SHP77 treated with DMSO at 0.1 percent for 48 hours (cell line): ENCODE results near the gene CEP97.
A peak's percentile ranks its signal among the peaks of the same experiment; 100 is the strongest.
"Not testable (repeated sequence)": the region's sequence is repeated elsewhere in the genome, so short reads cannot be mapped to it uniquely, and the experiment has no call there.

Experiments used
- DNase-seq: peaks from one replicate; lab custom pipeline; 2025; lab: John Stamatoyannopoulos, UW

The CEP97 gene

DNA sequence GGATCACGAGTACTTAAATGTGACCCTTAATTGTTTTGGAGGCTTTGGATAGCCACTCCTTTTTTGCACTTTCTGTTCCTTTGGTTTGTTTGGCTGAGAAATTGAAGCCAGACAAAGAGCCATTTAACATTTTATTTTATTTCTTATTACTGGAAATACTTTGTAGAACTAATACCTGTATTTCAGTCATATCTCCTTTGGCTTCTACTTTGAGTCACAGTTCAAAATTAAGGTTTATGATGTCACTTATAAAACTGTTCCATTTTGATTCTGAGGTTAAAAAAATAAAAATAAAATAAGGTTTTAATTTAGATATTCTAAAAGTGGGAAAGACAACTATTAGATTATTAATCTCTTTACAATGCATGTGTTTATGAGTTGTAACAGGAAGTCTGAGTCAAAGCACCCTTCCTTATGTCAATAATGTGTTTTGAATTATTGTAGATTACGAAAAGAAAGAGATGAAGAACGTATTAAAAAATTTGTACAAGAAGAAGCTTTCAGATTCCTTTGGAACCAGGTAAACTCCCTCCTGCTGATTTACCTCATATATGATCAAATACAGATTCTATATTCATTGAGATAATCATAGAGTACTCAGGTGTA lies 37.7 kb downstream of the CEP97 start:
- DNase-seq: no peak

DNA sequence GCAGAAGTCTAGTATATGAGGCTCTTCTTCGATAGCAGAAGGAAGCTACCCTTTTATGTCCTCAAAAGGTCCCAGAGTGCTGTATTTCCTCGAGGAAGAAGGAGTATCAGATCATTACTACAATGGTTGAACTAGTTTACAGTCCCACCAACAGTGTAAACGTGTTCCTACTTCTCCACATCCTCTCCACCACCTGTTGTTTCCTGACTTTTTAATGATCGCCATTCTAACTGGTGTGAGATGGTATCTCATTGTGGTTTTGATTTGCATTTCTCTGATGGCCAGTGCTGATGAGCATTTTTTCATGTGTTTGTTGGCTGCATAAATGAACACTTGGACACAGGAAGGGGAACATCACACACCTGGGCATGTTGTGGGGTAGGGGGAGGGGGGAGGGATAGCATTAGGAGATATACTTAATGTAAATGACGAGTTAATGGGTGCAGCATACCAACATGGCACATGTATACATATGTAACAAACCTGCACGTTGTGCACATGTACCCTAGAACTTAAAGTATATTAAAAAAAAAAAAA lies 53.4 kb downstream of the CEP97 start:
- not testable (repeated sequence) for DNase-seq

DNA sequence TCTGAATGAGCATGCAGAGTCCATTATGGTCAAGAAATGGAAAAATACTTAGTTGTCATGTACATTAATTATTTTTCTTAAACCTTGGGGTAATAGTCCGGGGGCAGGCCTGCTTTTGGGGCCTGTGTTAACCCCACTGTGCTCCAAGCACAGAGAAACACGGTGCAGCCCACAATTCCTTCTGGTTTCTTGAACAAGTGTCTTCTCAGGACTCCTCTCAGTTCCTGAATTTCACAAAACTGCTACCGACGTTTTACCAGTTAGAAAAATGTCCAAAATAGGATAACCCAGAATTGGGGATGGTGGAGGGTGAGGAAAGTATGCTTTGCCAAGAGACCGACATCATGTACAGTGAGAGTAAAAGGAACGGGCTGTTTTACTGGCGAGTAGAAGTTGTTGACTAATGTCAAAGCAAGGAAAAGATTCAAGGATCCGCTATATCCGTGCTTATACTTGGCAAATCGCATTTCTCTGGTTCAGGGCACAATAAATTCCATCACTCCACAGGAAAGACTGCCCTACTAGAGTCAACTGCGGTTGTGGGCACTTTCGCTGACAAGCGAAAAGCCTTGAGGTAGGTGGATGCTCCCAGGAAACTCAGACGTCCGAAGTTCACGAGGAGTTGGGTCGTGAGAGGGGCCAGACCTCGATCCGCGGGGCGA lies 54.1 kb downstream of the CEP97 start:
- no peak for DNase-seq

DNA sequence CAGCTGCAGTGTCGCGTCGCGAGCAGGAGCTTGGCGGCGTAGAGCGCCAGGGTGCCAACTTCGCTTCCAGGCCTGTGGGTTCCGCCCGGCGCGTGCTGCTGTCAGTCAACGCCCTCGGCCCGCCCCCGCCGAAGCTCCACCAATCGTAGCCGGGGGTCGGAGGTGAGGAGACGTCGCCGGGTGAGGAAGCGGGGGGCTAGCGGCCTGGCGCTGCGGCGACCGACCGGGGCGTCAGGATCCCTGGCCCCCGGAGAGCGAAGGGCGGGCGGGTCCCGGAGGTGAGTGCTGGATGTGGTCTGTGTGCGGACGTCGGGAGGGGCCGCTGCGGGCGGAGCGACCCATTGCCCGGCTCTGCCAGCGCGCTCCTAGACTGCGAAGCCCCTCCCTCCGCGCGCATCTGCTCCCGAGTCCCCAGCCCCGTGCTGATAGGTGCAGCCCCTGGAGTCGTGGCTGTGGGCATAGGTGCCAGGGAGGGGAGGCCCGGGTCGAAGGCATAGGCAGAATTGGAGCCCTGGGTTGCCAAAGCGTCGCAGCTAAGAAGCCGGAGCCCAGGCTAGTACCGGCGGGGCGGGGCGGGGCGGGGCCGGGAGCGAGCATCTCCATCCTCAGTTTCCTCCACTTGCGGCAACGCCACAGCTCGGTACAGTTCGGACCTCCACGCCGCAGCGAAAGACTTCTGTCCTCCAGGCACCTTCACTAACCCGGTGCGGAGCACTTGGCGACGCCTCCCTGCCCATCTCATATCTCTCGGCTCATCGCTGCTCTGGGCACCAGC lies 54.8 kb downstream of the CEP97 start, which contains the start of gene NXPE3:
NXPE3 (plus strand) TSS at position 165 of the 775 bp plus-strand sequence. CDS start 6,386 bp downstream, outside the sequence.
- DNase-seq: peak; percentile 65

DNA sequence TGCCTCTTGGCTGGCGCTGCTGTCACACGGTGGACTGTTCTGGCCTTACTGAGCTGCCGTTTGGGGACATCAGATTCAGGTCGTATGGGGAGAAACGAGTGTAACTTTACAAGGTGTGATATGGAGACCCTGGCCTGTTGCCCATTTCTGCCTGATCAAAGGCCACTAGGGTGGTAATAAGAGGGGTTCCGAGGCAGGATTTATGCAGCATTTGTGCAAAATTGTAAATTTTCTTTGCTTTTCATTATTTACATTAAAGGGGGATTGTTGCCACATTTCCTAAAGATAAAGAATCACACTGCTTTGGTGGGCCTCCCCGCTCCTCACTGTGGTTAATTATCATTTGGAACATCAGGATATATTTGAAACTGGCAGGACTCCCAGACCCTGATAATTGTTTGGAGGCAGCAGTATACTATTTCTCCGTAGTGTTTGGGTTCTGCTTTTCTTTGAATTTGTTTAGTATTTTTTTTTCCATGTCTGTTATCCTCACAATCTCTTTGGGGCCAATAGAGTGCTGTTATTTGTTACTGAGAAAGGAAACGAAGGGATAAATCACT lies 55.5 kb downstream of the CEP97 start:
- DNase-seq: no peak

DNA sequence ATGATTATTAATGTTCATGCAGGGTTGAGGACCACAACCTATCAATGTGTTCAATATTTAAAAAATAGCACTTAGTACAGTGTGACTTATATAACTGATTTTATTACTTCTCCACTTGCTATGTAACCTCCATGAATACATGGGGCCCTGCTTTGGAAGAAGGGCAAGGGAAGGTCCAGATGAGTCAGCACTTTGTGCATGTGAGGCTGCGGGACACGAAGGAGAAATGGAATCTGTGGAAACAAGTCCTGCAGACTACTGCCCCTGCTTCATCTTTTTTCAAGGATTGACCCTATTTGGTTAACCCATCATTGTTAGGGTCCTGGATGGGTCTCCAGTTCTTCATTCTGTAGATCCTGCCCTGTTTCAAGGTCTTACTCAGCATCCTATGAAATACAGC lies 56.2 kb downstream of the CEP97 start:
- DNase-seq: peak; percentile 1

DNA sequence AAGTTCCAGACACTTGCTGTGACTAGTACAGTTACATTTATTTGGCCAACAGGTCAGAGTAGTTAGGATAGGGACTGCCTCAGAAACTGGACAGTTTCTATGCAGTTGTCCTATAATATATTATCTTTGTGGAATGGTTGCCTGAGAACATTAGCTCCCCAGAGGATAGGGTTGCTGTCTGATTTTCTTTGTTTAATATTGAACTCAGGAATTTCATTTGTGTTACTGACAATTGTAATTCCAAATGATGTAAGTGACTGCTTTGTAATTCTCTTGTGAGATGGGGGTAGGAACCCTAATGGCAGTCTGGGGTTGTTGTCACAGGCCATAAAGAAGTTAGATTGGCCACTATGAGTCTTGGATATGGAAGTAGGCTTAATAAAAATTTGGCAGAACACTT lies 56.8 kb downstream of the CEP97 start:
- no peak for DNase-seq

DNA sequence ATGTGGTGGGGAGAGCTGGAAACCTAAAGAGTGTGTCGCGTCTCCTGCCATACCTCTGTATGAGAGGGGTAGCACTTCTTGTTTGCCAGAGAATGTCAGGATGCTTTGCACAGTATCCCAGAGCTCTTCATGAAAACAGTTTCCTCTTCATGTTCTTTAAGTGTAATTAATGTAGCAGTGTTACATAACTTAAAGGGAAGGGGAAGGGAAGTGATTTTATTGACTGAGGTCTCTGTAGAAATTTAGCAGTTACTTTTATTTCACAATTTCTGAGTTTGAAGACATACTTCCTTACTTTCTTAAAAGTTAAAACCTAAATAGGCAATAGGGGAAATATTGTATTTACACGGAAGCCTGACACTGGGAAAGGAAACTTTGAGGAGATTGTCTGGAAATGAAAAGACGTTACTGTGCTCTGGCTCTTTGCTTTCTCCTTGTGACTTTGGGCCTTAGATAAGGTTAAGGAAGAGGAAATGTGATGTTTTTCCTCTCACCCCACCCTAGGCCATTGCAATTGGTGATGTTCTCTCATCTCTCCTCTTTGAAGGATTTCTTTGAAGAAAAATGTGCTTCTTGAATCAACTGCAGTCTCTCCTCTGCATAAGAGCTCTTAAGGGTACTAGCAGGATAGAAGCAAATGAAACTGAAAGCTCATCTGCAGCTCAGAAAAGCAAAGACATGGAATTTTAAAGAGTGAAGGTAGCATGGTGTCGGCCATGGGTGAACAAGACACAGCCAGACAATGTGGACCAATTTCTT lies 60.6 kb downstream of the CEP97 start:
- no peak for DNase-seq

DNA sequence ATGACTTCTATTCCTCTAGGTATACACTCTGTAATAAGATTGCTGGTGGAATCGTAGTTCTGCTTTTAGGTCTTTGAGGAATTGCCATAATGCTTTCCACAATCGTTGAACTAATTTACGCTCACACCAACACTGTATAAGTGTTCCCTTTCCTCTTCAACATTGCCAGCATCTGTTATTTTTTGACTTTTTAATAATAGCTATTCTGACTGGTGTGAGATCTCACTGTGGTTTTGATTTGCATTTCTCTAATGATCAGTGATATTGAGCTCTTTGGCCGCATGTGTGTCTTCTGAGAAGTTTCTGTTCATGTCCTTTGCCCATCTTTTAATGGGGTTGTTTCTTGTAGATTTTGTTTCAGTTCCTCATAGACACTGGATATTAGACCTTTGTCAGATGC lies 67.4 kb downstream of the CEP97 start:
- DNase-seq: no peak

DNA sequence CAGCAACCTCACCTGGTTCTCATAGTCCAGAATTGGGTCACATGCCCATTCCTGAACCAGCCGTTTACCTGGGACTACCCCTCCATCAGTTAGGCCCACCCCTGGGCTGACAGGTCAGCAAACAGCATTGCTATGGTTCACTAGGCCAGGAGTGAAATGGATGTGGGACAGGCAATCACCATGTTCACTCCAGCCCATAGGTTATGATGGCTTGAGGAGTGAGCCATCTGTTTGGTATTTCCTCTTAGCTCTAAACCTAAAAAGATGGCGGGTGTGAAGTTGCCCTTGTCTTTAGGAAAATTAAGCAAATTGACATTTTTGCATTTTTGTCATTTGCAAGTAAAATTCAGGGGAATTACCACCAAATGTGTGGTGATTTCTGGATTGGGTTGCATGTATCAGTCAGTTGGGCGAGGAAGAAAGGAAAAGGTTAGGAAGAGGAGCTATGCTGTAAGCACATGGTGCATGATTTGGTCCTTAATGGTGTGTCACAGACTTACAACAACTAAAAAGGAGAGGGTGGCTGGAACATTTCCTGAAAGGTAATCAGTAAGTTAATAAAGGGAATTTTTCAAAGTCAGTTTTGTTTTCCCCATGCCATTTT lies 71.8 kb downstream of the CEP97 start:
- no peak for DNase-seq

DNA sequence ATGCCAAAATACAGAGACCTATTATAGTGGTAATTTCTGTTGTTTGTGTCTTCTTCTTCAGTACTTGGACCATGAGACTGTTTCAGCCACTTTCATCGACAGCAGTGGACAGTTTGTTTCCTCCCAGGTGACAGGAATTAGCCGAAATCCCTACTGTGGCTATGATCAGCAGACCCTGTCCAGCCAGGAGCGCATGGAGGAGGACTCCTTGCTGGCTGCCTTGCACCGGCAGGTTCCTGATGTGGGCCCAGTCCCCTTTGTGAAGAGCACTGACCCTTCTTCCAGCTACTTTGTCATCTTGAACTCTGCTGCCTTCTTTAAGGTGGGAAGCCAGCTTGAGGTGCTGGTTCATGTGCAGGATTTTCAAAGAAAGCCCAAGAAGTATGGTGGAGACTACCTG lies 76.8 kb downstream of the CEP97 start:
- DNase-seq: no peak

DNA sequence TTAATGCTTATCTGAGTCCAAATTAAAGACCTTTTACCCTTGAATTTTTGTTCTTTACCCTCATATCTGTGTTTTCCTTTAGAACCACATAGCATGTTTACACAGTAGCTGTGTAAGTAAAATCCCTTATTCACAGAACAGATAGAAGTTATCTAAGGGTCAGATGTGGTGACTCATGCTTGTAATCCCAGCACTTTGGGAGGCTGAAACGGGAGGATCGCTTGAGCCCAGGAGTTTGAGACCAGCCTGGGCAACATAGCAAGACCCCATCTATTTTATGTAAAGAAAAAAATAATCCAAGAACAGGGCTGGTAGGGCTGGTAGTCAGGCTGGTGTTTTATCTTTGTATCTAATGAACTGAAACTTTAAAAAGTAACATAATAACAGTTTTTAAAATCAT lies 77.8 kb downstream of the CEP97 start:
- no peak for DNase-seq

DNA sequence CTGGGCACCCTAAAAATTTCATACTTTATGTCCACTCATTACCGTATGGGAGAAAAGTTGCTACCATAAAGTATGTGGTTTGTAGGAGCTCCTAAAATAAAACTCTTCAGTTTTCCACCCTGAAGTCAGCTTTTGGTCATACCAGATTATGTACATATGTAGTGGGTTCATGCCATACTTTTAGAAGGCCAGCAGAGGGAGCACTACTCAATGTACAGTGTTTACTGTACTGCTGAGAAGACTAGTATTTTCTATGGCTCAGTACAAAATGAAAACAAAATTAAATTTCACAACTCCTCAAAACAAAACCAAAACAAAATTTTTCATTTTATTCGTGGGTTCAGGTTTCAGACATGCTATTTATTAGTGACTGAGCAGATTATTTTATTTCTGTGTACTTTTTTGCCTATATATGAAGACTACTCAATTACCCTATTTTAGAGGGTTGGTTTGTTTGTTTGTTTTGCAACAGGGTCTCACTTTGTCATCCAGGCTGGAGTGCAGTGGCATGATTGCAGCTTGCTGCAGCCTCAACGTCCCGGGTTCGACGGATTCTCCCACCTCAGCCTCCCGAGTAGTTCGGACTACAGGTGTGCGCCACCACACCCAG lies 78.9 kb downstream of the CEP97 start:
- DNase-seq: peak; percentile 43

DNA sequence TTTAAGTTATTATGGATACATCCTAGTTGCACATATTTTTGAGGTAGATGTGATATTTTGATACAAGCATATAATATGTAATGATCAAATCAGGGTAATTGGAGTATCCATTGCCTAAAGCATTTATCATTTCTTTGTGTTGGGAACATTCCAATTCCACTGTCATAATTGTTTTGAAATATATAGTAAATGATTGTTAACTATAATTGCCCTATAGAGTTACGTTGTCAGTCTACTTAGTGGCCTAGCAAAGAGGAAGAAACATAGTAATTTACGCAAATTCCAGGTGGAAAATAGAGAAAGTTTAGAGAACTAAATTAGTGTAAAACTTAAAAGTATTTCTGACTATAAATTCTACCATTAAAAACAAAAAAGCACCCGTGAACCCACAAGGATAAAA lies 79.5 kb downstream of the CEP97 start:
- DNase-seq: no peak

DNA sequence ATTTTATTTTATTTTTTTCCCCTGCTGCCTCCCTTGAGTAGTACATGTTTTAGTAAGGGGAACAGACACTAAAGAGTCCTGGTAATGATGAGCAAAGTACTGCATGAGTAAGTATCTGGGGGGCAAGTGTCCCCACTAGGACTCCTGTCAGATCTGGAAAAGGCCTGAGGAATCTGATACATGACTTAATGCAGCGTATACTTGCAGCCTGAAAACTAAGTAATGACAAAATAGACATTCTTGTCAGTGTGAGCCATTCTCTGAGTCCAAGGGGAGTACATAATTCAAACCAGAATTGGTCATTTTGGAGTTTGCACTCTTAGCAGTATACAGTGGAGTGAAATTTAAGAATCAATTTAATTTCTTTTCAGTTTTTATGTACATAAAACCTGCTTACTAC lies 82.1 kb downstream of the CEP97 start:
- no peak for DNase-seq

DNA sequence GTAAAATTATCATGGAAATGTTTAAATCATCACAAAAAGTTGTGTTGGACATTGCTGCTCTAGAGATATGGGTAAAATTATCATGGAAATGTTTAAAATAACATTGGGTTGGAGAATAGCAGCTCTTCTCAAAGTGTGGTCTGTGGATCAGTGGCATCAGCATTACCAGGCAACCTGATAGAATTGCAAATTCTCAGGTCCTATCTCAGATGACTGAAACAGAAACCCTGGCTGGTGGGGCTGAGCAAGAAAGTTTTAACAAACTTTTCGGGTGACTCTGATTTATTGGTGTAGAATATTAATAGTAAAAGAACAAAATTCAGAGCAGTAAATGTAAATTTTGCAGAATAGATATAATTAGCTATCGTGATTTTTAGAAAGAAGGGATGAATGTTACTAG lies 83.5 kb downstream of the CEP97 start:
- DNase-seq: no peak

DNA sequence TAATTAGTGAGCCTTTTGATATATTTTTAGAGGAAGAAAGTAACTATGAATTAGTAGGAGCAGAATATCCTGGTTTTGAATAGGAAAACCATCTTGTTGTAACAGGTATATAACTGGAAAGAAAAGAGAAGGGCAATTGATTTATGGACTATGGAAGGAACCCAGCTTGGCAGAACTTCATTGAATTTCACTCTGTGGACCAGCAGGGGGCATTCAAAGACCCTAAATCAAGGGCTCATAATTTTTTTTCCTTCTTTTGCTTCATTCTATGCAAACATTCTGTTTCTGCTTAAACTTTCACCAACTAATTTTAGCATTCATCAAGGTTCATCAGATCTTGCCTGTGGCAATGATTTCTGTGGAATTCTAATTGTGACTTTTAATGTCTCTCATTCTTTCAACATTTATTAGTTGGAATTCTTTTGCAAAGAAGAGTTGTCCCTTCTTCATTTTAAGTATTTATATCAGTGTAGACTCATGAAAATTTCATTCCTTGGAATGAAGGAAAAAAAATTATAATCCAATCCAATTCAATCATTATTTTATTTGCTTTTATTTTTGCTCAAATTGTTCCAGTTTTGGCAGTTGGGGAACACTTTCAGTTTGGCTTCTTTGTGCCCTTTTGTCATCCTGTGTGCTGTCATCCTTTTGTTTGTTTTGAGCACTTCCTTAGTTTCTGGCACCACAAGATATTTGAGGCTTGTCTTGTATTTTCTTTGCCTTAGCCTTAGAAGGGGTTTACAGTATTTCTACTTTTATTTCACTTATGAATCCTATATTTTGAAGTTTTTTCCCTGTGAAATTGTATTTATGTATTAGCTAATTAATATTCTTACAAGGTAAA lies 85.0 kb downstream of the CEP97 start:
- no peak for DNase-seq

DNA sequence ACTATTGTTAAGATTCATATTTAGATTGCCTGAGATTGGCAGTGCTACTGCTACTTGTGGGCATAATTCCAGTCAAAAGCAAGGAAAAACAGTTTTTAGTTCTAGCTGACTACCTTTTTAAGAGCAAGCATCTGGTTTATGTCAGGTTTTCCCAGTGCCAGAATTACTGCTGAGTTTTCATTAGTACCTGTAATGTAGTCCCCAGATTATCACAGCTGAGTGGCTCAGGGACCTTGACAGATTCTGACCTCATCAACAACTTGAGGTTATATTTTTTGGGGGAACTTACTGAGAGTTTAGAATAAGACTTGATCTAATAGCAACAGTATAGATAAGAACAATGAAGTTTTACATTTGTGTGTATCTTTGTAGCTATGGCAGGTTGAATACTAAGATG lies 85.6 kb downstream of the CEP97 start:
- DNase-seq: no peak

DNA sequence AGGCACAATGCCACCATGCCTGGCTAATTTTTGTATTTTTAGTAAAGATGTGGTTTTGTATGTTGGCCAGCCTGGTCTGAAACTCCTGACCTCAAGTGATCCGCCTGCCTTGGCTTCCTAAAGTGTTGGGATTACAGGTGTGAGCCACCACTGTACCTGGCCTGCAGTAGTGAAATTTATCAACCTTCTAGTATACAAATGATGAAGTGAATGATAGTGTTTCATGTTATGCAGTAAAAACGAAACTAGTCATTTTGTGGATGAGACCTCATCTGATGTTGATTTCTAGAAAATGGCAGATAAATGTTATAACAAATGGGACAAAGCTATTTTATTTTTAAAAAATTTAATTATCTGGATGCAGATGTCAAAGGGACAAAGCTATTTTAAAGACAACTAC lies 87.5 kb downstream of the CEP97 start:
- DNase-seq: no peak

DNA sequence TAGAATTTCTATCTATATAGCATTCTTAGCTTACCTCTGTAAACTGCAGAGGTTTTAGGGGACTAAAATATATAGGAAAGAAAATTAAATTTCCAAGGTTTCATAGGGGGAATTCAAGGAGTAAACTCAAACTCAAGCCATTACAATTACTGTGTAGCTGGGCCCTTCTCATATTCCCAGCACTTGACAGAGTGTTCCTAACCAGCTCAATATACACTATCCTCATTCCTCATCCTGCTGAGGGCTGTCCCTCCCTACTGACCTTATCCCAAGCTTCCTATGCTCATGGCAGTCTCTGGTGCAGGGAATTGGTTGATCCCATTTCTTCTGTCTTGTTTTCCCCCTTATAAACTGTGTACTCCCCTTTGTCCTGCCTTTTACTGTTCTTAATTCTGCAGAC lies 88.5 kb downstream of the CEP97 start:
- no peak for DNase-seq
